HepG2 (cell line): ENCODE measurements around the gene DNAJC11. TPM values are rescaled to one million over a fixed set of nuclear protein-coding genes. Genes with fewer than 3 reads are reported as not detected.

Source experiments
- ADNP ChIP-seq: sonication (generic); formaldehyde crosslinking; IDR thresholded peaks from 2 replicates; pipeline ENCODE4 v1.4.0; 2020; ENCODE audit warnings: missing genetic modification reagents
- CBX5 ChIP-seq: sonication (generic); formaldehyde crosslinking; IDR thresholded peaks from 2 replicates; pipeline ENCODE4 v1.4.0; 2020; ENCODE audit warnings: missing genetic modification reagents, borderline replicate concordance
- ETS1 ChIP-seq: sonication (generic); formaldehyde crosslinking; IDR thresholded peaks from 2 replicates; pipeline ENCODE4 v1.4.0; 2020; ENCODE audit warnings: missing genetic modification reagents
- ETV6 ChIP-seq: sonication (generic); formaldehyde crosslinking; conservative IDR thresholded peaks from 2 replicates; pipeline ENCODE4 v1.4.0; 2020; ENCODE audit warnings: missing genetic modification reagents
- MAF1 ChIP-seq: sonication (generic); formaldehyde crosslinking; IDR thresholded peaks from 2 replicates; pipeline ENCODE4 v1.5.0; 2020; ENCODE audit warnings: missing genetic modification reagents, borderline replicate concordance
- MBNL3 ChIP-seq: fragments of 250-450 bp; sonication (Bioruptor Pico); conservative IDR thresholded peaks from 2 replicates; pipeline ENCODE4 v1.8.0; 2022; ENCODE audit warnings: mild to moderate bottlenecking, inconsistent platforms
- SAFB2 ChIP-seq: sonication (generic); formaldehyde crosslinking; IDR thresholded peaks from 2 replicates; pipeline ENCODE4 v1.5.1; 2020; ENCODE audit warnings: missing genetic modification reagents, low read depth, mild to moderate bottlenecking, borderline replicate concordance
- SP5 ChIP-seq: IDR thresholded peaks from 2 replicates; pipeline ENCODE4 v1.6.1; 2016; ENCODE audit warnings: low read depth, borderline replicate concordance
- TMF1 ChIP-seq: sonication (generic); formaldehyde crosslinking; IDR thresholded peaks from 2 replicates; pipeline ENCODE4 v1.8.1; 2022; ENCODE audit warnings: low read depth, missing genetic modification reagents
- ZBTB14 ChIP-seq: sonication (generic); formaldehyde crosslinking; IDR thresholded peaks from 2 replicates; pipeline ENCODE4 v1.4.0; 2020; ENCODE audit warnings: missing genetic modification reagents
- ZNF138 ChIP-seq: sonication (generic); formaldehyde crosslinking; IDR thresholded peaks from 2 replicates; pipeline ENCODE4 v1.5.0; 2020; ENCODE audit warnings: mild to moderate bottlenecking, low read depth, missing genetic modification reagents
- ZNF556 ChIP-seq: sonication (generic); formaldehyde crosslinking; IDR thresholded peaks from 2 replicates; pipeline ENCODE4 v1.4.0; 2020; ENCODE audit warnings: mild to moderate bottlenecking, missing genetic modification reagents, borderline replicate concordance
- ZNF557 ChIP-seq: sonication (generic); formaldehyde crosslinking; IDR thresholded peaks from 2 replicates; pipeline ENCODE4 v1.4.0; 2020; ENCODE audit warnings: missing genetic modification reagents
- ZNF652 ChIP-seq: IDR thresholded peaks from 2 replicates; pipeline ENCODE4 v1.6.1; 2016; ENCODE audit warnings: low read depth, borderline replicate concordance
- polyA plus RNA-seq, 8 experiments: library from polyadenylated mRNA; depleted of rRNA in 3 of 8; stranded (reverse) in 7 of 8; unstranded in 1 of 8; fragments of >200 nt; fragmentation: Illumina TruSeq in 4 of 8; extraction: Trizol in 4 of 8; gene quantifications; 2 replicates each; pipeline versions ENCODE4 v1.2.1 to v1.2.3, GENCODE V29; 2011 to 2016; ENCODE audit warnings: low read depth in 4 of 8, missing spikeins in 1 of 8, mixed read lengths in 1 of 8; ENCODE audit not compliant: insufficient read depth in 1 of 8
- total RNA-seq, 5 experiments: library from RNA; depleted of rRNA; stranded (reverse); fragments of >200 nt; fragmentation: Illumina TruSeq; extraction: Trizol; gene quantifications; 2 replicates each; pipeline ENCODE4 v1.2.3, GENCODE V29; 2016; ENCODE audit warnings: low read depth in 1 of 5
- TF ChIP-seq, protein P1 (sequence below): sonication (generic); formaldehyde crosslinking; IDR thresholded peaks from 2 replicates; pipeline ENCODE4 v1.5.1; 2020; ENCODE audit warnings: mild to moderate bottlenecking, missing genetic modification reagents
- TF ChIP-seq, protein P2 (sequence below): sonication (generic); formaldehyde crosslinking; IDR thresholded peaks from 2 replicates; pipeline ENCODE4 v1.5.0; 2020; ENCODE audit warnings: mild to moderate bottlenecking, missing genetic modification reagents
- TF ChIP-seq, protein P3 (sequence below): conservative IDR thresholded peaks from 2 replicates; pipeline ENCODE4 v1.6.1; 2018; ENCODE audit warnings: missing genetic modification reagents
- TF ChIP-seq, protein P4 (sequence below): sonication (generic); formaldehyde crosslinking; IDR thresholded peaks from 2 replicates; pipeline ENCODE4 v1.4.0; 2020; ENCODE audit warnings: mild to moderate bottlenecking, low read depth, missing genetic modification reagents

DNAJC11 gene
- total and polyA plus RNA-seq, 2 of the 13 experiments (the other 11 are each of a cell fraction or from before 2014, with no cell fraction given), result 25.1 to 47.6 TPM

DNA sequence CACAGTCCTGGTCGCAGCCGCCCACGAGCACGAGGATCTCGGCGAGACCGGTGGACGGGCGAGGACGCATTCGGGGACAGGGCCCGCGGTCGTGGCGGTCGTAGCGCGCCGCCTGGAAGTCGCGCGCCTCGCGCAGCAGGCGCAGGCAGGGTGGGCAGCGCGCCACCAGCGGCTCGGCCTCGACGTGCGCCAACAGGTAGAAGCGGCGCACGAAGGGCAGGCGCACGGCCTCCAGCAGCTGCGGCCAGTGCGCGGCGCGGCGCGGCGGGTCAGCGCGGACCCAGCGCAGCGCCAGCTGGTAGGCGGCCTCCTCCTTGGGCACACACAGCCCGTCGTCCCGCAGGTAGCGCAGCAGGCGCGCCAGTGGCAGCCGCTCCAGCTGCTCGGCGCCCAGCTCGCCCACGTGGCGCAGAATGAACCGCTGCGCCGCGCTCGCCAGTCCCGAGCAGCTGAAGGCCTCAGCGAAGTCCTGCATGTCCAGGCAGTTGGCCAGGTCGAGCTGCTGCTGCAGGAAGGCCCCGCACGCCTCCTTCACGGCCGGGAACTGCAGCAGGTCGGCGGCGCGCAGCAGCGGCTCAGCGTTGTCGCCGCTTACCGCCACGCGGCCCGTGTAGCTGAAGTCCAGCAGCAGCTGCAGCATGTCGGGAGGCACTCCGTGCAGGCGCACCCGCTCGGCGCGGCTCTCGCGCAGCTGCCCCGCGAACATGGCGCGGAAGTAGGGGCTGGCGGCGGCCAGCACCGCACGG, 99.5 kb downstream of the DNAJC11 start (continued):
- TF ChIP-seq, protein P1, sequence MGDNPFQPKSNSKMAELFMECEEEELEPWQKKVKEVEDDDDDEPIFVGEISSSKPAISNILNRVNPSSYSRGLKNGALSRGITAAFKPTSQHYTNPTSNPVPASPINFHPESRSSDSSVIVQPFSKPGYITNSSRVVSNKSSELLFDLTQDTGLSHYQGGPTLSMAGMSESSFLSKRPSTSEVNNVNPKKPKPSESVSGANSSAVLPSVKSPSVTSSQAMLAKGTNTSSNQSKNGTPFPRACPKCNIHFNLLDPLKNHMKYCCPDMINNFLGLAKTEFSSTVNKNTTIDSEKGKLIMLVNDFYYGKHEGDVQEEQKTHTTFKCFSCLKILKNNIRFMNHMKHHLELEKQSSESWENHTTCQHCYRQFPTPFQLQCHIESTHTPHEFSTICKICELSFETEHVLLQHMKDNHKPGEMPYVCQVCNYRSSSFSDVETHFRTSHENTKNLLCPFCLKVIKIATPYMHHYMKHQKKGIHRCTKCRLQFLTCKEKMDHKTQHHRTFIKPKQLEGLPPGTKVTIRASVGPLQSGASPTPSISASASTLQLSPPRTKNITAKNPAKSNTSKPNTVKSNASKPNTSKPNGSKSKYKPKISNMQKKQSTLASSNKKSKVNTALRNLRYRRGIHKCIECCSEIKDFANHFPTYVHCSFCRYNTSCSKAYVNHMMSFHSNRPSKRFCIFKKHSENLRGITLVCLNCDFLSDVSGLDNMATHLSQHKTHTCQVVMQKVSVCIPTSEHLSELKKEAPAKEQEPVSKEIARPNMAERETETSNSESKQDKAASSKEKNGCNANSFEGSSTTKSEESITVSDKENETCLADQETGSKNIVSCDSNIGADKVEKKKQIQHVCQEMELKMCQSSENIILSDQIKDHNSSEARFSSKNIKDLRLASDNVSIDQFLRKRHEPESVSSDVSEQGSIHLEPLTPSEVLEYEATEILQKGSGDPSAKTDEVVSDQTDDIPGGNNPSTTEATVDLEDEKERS (CRISPR knock-in tag), result no peak
- TF ChIP-seq ZNF138 (CRISPR knock-in tag) (peak; percentile 62; the same call in 1 of the 2 replicates), CBX5 (no peak), ZNF556 (CRISPR knock-in tag) (no peak), SP5 (CRISPR knock-in tag) (no peak), ZNF557 (CRISPR knock-in tag) (0 out of 2 replicates have a peak, but pooled peaks have one; percentile 32), ADNP (CRISPR knock-in tag) (0 out of 2 replicates have a peak, but pooled peaks have one; percentile 14), ZBTB14 (peak; percentile 43; the same call in 1 of the 2 replicates), MAF1 (peak; percentile 84), ETV6 (0 out of 2 replicates have a peak, but pooled peaks have one; percentile 13), MBNL3 (CRISPR knock-in tag) (0 out of 2 replicates have a peak, but pooled peaks have one; percentile 15), ZNF652 (CRISPR knock-in tag) (no peak), ETS1 (CRISPR knock-in tag) (0 out of 2 replicates have a peak, but pooled peaks have one; percentile 10), TMF1 (CRISPR knock-in tag) (0 out of 2 replicates have a peak, but pooled peaks have one; percentile 50), SAFB2 (CRISPR knock-in tag) (peak; percentile 81)
- TF ChIP-seq, protein P2, sequence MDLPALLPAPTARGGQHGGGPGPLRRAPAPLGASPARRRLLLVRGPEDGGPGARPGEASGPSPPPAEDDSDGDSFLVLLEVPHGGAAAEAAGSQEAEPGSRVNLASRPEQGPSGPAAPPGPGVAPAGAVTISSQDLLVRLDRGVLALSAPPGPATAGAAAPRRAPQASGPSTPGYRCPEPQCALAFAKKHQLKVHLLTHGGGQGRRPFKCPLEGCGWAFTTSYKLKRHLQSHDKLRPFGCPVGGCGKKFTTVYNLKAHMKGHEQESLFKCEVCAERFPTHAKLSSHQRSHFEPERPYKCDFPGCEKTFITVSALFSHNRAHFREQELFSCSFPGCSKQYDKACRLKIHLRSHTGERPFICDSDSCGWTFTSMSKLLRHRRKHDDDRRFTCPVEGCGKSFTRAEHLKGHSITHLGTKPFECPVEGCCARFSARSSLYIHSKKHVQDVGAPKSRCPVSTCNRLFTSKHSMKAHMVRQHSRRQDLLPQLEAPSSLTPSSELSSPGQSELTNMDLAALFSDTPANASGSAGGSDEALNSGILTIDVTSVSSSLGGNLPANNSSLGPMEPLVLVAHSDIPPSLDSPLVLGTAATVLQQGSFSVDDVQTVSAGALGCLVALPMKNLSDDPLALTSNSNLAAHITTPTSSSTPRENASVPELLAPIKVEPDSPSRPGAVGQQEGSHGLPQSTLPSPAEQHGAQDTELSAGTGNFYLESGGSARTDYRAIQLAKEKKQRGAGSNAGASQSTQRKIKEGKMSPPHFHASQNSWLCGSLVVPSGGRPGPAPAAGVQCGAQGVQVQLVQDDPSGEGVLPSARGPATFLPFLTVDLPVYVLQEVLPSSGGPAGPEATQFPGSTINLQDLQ (CRISPR knock-in tag), result no peak
- TF ChIP-seq, protein P3, sequence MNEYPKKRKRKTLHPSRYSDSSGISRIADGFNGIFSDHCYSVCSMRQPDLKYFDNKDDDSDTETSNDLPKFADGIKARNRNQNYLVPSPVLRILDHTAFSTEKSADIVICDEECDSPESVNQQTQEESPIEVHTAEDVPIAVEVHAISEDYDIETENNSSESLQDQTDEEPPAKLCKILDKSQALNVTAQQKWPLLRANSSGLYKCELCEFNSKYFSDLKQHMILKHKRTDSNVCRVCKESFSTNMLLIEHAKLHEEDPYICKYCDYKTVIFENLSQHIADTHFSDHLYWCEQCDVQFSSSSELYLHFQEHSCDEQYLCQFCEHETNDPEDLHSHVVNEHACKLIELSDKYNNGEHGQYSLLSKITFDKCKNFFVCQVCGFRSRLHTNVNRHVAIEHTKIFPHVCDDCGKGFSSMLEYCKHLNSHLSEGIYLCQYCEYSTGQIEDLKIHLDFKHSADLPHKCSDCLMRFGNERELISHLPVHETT (CRISPR knock-in tag), result no peak
- TF ChIP-seq, protein P4, sequence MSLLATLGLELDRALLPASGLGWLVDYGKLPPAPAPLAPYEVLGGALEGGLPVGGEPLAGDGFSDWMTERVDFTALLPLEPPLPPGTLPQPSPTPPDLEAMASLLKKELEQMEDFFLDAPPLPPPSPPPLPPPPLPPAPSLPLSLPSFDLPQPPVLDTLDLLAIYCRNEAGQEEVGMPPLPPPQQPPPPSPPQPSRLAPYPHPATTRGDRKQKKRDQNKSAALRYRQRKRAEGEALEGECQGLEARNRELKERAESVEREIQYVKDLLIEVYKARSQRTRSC (CRISPR knock-in tag), result no peak
